Hindlimb muscle (tissue), 1 donor: Measurements from ENCODE around the gene STAG1. TPM values are rescaled to one million over a fixed set of nuclear protein-coding genes. Genes with fewer than 3 reads are reported as not detected.
"Not testable (repeated sequence)": the region's sequence is repeated elsewhere in the genome, so short reads cannot be mapped to it uniquely, and the experiment has no call there.

ENCODE experiments used
- DNase-seq: peaks from one replicate; pipeline ENCODE4 v3.0.0-alpha.2; 2013
- polyA plus RNA-seq: library from polyadenylated mRNA; unstranded; fragments of 120-200 nt; gene quantifications from one replicate; pipeline ENCODE4 v1.2.1, GENCODE V29; 2013; ENCODE audit not compliant: insufficient read length

Gene STAG1
- polyA plus RNA-seq, 1 donor: 33.2 TPM

GRCh38 chr3:136577791-136578190 lies 174.4 kb downstream of the STAG1 start:
- no peak for DNase-seq

DNA sequence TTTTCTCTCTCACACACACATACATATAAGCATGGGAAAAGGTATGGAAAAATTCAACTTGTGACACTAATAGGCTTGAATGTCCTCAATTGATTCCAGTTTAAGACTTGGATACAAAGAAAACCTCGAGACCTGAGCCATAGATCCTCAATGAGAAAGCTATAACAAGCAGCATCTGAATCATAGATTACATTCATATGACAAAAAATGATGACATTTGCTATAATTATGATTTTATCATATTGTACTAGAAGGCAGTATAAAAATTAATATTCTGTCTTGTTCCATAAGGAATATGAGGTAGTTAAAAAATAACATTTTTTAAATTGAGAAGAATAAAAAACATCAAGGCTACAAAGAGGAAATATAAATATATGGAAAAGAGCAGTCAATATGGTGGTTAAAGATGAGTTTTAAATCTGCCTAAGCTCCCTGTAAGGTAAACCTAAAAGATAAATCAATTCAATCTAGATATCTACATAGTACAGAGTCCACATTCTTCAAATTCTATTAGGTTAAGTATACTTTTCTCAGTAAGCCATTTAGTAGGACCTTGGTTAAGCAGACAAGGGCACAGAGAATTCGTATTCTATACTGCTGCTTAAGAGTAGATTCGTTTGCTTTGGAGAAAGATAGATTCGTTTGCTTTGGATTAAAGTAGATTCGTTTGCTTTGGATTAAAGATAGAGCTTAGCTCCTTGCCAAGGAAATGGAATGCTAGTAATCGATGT lies 175.7 kb downstream of the STAG1 start:
- no peak for DNase-seq

GRCh38 chr3:136567599-136568188 lies 184.5 kb downstream of the STAG1 start:
- no peak for DNase-seq

DNA sequence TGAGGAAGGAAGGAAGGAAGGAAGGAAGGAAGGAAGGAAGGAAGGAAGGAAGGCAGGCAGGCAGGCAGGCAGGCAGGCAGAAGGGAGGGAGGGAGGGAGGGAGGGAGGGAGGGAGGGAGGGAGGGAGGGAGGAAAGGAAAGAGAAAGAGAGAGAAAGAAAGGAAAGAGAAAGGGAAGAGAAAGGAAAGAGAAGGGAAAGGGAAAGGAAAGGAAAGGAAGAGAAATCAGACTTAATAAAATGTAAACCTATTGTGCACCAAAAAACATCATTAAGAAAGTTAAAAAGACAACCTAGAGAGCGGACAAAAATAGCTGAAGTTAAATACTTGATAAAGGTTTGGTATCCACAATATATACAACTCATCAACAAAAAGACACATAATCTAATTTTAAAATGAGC lies 187.2 kb downstream of the STAG1 start:
- not testable (repeated sequence) for DNase-seq

GRCh38 chr3:136562026-136562425 lies 190.2 kb downstream of the STAG1 start:
- DNase-seq: no peak

- no peak for DNase-seq
Observed at GRCh38 chr3:136559896-136560295, 192.3 kb downstream of the STAG1 start.

DNA sequence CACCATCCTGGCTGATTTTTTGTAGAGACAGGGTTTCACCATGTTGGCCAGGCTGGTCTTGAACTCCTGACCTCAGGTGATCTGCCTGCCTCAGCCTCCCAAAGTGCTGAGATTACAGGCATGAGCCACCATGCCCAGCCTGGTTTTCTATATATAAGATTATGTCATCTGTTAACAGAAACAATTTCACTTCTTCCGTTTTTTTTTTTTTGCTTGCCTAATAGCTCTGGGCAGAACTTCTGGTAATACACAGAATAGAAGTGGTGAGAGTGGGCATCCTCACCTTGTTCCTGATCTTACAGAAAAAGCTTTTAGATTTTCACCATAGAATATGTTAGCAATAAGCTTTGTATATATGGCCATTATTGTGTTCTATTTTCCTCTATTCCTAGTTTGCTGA lies 202.7 kb downstream of the STAG1 start:
- DNase-seq: not testable (repeated sequence)

- DNase-seq: no peak
Observed at GRCh38 chr3:136547293-136547692, 204.9 kb downstream of the STAG1 start.

- no peak for DNase-seq
Observed at GRCh38 chr3:136546720-136547119, 205.5 kb downstream of the STAG1 start.

DNA sequence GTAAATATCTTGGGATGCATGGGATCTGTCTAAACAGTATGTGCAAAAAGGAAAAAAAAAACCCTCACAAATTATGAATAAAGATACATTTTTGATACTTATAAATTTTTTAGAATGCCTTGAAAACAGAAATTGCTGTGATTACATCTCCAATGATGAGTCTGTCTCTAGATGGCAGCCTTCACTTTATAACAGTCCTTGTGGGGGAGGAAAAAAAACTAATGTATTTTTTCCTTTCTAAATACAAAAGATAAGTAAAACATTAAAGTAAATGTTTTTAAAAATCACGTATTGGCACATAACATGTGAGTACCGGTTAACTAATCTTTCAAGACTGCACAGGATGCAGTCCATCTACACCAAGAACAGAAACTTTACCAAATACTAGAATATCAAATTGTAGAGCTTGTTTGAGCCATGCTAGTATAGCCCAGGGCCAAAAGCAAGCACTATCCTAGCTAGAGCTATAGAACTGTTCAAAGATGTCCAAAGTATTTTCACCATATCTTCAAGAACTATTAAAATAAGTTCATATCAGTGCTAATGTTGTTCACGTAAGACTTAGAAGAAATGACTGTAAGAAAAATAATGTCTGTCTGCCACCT lies 206.4 kb downstream of the STAG1 start:
- peak; percentile 3 for DNase-seq

DNA sequence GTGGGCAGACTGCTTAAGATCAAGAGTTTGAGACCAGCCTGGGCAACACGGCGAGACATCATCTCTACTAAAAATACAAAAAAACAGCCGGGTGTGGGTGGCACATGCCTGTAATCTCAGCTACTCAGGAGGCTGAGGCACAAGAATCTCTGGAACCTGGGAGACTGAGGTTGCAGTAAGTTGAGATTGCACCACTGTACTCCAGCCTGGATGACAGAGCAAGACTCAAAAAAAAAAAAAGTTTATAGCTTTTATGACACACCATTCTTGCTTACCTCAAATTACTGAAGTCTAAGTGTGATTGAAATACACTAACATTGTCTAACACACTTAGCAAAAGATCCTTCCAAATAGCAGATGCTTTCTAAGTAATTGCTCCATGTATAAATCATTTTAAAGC lies 207.6 kb downstream of the STAG1 start:
- DNase-seq: no peak

DNA sequence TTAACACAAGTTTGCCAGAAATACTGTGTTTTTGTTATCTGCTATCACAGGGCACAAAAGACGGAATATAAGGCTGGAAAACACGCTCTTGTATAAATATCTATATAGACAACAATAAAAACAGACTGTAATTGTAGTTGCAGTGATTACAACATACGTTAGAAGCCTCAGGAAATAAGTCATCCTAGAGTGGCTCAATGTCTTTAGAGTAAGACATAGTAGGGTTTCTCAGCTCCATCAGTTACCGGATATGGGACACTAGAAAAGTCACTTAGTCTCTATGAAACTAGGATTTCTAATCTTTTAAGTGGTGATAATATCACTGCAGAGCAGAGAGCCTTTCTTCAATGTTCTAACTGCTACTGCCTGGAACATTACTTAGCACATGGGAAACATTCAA lies 208.8 kb downstream of the STAG1 start:
- no peak for DNase-seq

DNA sequence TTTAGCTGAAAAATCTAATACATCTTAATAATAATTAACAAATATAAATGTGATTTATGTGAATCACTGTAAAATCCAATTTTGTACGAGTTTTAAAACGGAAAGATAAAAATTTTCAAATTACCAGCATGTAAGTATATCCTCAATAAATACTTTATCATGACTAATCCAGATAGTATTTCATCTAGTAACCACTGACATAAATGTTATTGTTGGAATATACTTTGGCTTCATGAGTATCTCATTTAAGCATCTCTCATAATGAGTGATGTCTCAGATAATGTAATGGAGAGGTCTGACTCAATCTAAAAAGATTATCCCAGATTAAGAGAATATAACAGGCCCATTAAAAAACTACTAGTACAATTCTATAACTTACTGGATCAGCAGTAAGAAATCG lies 216.3 kb downstream of the STAG1 start:
- DNase-seq: no peak

DNA sequence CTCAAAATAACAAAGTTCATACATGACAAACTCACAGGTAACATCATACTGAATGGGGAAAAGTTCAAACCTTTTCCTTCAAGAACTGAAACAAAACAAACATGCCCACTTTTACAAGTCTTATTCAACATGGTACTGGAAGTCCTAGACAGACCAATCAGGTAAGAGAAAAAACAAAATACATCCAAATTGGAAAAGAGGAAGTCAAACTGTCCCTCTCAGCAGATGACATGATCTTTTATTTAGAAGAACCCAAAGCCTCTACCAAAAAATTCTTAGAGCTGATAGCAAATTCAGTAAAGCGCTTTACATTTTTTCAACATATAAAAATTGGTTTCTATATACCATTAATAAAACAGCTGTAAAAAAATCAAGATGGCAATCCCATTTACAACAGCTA lies 219.4 kb downstream of the STAG1 start:
- no peak for DNase-seq

GRCh38 chr3:136518102-136518501 lies 234.1 kb downstream of the STAG1 start:
- no peak for DNase-seq

DNA sequence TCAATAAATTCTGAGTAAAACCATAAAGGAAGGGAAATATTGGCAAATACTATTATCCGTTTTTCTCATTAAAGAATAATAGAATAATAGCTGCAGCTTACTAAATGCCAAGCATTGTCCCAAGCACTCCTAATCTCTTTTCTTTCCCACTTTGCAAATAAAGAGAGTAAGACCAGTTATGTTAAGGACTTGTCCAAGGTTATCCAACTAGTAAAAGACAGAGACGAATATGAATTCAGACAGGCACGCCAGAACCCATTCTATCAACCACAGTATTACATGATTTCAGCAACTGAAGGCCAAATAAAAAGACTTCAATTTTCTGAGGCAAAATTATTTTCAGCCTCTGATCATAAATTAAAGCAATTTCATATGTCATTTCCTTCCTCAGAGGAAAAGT lies 235.5 kb downstream of the STAG1 start:
- DNase-seq: no peak

DNA sequence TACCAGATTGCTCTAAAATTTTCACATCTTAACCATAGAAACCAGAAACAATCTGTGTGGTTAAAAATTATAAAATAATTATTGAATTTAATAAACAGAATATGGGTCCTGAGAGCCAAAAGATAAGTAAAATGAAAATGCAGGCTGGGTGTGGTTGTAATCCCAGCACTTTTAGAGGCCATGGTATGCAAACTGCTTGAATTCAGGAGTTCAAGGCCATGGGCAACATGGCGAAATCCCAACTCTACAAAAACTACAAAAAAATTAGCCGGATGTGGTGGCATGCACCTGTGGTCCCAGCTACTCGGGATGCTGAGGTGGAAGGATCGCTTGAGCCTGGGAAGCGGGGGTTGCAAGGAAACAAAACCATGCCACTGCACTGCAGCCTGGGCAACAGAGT lies 236.1 kb downstream of the STAG1 start:
- no peak for DNase-seq

DNA sequence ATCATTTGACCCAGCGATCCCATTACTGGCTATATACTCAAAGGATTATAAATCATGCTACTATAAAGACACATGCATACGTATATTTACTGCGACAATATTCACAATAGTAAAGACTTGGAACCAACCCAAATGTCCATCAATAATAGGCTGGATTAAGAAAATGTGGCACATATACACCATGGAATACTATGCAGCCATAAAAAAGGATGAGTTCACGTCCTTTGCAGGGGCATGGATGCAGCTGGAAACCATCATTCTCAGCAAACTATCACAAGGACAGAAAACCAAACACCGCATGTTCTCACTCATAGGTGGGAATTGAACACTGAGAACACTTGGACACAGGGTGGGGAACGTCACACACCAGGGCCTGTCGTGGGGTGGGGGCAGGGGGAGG lies 237.6 kb downstream of the STAG1 start:
- DNase-seq: not testable (repeated sequence)

DNA sequence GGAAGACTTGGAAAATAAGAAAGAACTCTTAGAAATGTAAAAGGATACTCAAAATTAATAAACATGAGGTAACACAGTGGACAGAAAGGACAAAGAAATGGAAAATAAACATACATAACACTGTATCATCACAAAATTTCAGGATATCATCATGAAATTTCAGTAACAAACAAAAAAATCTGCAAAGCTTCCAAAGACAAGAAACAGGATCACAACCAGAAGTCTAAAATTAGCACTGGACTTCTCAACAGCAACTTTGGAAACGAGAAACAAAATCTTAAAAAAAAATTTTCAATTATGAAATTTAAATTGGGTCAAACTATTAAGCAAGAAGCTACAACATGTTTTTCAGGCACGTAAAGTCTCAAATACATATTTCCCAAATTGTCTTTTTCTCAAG lies 238.8 kb downstream of the STAG1 start:
- DNase-seq: no peak

DNA sequence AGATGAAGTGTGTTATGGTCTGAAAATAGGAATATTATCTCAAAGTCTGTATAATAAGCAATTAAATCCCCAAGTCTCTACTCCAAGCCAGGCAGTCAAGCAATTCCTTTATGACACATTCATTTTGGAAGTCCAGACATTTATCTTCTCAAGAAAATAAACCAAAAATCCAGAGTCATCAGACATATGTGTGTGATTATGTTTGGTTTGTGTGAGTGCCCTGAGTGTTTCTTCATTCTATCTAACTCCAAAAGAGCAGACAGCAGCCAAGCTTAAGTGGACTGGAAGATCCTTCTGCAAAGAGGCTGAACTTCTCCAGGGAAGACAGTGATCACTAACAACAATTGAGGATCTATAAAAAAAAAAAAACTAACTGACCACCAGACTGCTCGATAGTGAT lies 239.8 kb downstream of the STAG1 start:
- DNase-seq: no peak

GRCh38 chr3:136505676-136506075 lies 246.5 kb downstream of the STAG1 start:
- no peak for DNase-seq

GRCh38 chr3:136503056-136503455 lies 249.1 kb downstream of the STAG1 start:
- DNase-seq: no peak

DNA sequence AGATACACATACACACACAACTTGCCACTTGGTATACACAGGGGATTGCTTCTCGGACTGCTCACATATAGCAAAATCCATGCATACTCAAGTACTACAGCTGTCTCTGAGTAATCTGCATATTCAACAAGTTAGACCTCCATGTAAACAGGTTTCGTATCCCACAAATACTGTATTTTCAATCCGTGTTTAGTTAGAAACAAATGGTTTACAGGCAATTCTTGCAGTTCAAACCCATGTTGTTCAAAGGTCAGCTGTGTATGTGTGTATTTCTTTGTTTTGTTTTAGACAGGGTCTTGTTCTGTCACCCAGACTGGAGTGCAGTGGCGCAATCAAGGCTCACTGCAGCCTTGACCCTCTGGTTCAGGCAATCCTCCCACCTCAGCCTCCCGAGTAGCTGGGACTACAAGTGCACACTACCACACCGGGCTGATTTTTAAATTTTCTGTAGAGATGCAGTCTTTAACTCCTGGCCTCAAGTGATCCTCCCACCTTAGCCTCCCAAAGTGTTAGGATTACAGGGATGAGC lies 253.2 kb downstream of the STAG1 start:
- no peak for DNase-seq

- DNase-seq: no peak
Observed at GRCh38 chr3:136495213-136495612, 257.0 kb downstream of the STAG1 start.
